ENCODE measurements around the gene OR10V1.

The OR10V1 gene

GRCh38 chr11:59730896-59731565, 17.4 kb upstream of the OR10V1 start:
- Histone ChIP-seq H3K9me3 (ENCODE audit: control insufficient read depth, low read length) (no peaks in the 10 kb centered on the region), H3K9ac (ENCODE audit: low read length) (no peak overlapping the region), H4K8ac (ENCODE audit: low read length) (no peak overlapping the region), H3K79me1 (replicated peaks; ENCODE audit: low read length, poor library complexity, severe bottlenecking) (no peaks in the 10 kb centered on the region), H4K91ac (ENCODE audit: low read length) (no peak overlapping the region), H2BK12ac (ENCODE audit: low read length in 2 of 2) (no peak overlapping the region), H3K36me3 (ENCODE audit: control insufficient read depth in 1 of 2, insufficient read depth in 2 of 2, low read depth in 1 of 2, low read length in 2 of 2) (no peaks in the 10 kb centered on the region), H2BK5ac (ENCODE audit: low read depth, low read length, poor library complexity, severe bottlenecking) (no peak overlapping the region), H2BK15ac (ENCODE audit: low read depth, poor library complexity, severe bottlenecking) (no peak overlapping the region), H3K18ac (ENCODE audit: low read depth in 1 of 2, low read length in 2 of 2) (no peak overlapping the region), H3K14ac (ENCODE audit: low read length in 2 of 2) (no peak overlapping the region), H3K4me3 (ENCODE audit: insufficient read depth in 1 of 2, low read depth in 1 of 2, low read length in 2 of 2) (no peak overlapping the region), H3K4me1 (ENCODE audit: control insufficient read depth, insufficient read depth, low read depth, low read length) (peaks cover 10% of the 10 kb centered on the region), H3K23ac (ENCODE audit: low read length in 2 of 2) (no peak overlapping the region), H2AK5ac (ENCODE audit: low read length, severe bottlenecking) (peak overlapping the region; percentile 94), H2BK120ac (ENCODE audit: low read depth, low read length) (no peak overlapping the region), H3K4me2 (ENCODE audit: low read length, poor library complexity, severe bottlenecking) (no peak overlapping the region), H3K4ac (ENCODE audit: low read depth in 1 of 2, low read length in 2 of 2) (no peak overlapping the region), H2AFZ (ENCODE audit: low read depth, low read length) (no peak overlapping the region), H3K27me3 (ENCODE audit: control insufficient read depth in 1 of 2, insufficient read depth in 1 of 2, low read length in 2 of 2) (no peaks in the 10 kb centered on the region), H3K27ac (ENCODE audit: low read length, poor library complexity, severe bottlenecking) (peak overlapping the region; percentile 98)
- DNase-seq = no peak
- 82% methylated on average over 2 of the region's 2 CpGs for WGBS

GRCh38 chr11:59729834-59730233, 16.2 kb upstream of the OR10V1 start:
- H4K91ac ChIP-seq (ENCODE audit: low read length) = no peak overlapping the region
- DNase-seq = no peak
- H3K4ac ChIP-seq (ENCODE audit: low read depth in 1 of 2, low read length in 2 of 2) = no peak overlapping the region
- no peak overlapping the region for H3K18ac ChIP-seq (ENCODE audit: low read depth in 1 of 2, low read length in 2 of 2)
- H3K79me1 ChIP-seq (replicated peaks; ENCODE audit: low read length, poor library complexity, severe bottlenecking) = no peaks in the 10 kb centered on the region
- H3K36me3 ChIP-seq (ENCODE audit: control insufficient read depth in 1 of 2, insufficient read depth in 2 of 2, low read depth in 1 of 2, low read length in 2 of 2) = no peaks in the 10 kb centered on the region
- no peak overlapping the region for H3K27ac ChIP-seq (ENCODE audit: low read length, poor library complexity, severe bottlenecking)
- no peak overlapping the region for H2BK120ac ChIP-seq (ENCODE audit: low read depth, low read length)
- no peak overlapping the region for H3K14ac ChIP-seq (ENCODE audit: low read length in 2 of 2)
- WGBS = 93% methylated on average over 3 of the region's 5 CpGs
- no peak overlapping the region for H3K4me3 ChIP-seq (ENCODE audit: insufficient read depth in 1 of 2, low read depth in 1 of 2, low read length in 2 of 2)
- no peak overlapping the region for H2BK15ac ChIP-seq (ENCODE audit: low read depth, poor library complexity, severe bottlenecking)
- no peak overlapping the region for H4K8ac ChIP-seq (ENCODE audit: low read length)
- no peaks in the 10 kb centered on the region for H3K27me3 ChIP-seq (ENCODE audit: control insufficient read depth in 1 of 2, insufficient read depth in 1 of 2, low read length in 2 of 2)
- H3K9me3 ChIP-seq (ENCODE audit: control insufficient read depth, low read length) = no peaks in the 10 kb centered on the region
- no peak overlapping the region for H3K23ac ChIP-seq (ENCODE audit: low read length in 2 of 2)
- H3K4me1 ChIP-seq (ENCODE audit: control insufficient read depth, insufficient read depth, low read depth, low read length) = peaks cover 10% of the 10 kb centered on the region
- H2BK12ac ChIP-seq (ENCODE audit: low read length in 2 of 2) = no peak overlapping the region
- H2BK5ac ChIP-seq (ENCODE audit: low read depth, low read length, poor library complexity, severe bottlenecking) = no peak overlapping the region
- no peak overlapping the region for H3K9ac ChIP-seq (ENCODE audit: low read length)
- H2AK5ac ChIP-seq (ENCODE audit: low read length, severe bottlenecking) = no peak overlapping the region
- H2AFZ ChIP-seq (ENCODE audit: low read depth, low read length) = no peak overlapping the region
- no peak overlapping the region for H3K4me2 ChIP-seq (ENCODE audit: low read length, poor library complexity, severe bottlenecking)

- no peak for DNase-seq
- H3K23ac ChIP-seq (ENCODE audit: low read length in 2 of 2) = no peak overlapping the region
- H3K4me1 ChIP-seq (ENCODE audit: control insufficient read depth, insufficient read depth, low read depth, low read length) = peaks cover 10% of the 10 kb centered on the region
- no peak overlapping the region for H3K9ac ChIP-seq (ENCODE audit: low read length)
- H3K27me3 ChIP-seq (ENCODE audit: control insufficient read depth in 1 of 2, insufficient read depth in 1 of 2, low read length in 2 of 2) = no peaks in the 10 kb centered on the region
- 20% methylated on average over 1 of the region's 1 CpG for WGBS
- H3K4ac ChIP-seq (ENCODE audit: low read depth in 1 of 2, low read length in 2 of 2) = no peak overlapping the region
- no peak overlapping the region for H2BK120ac ChIP-seq (ENCODE audit: low read depth, low read length)
- no peak overlapping the region for H3K27ac ChIP-seq (ENCODE audit: low read length, poor library complexity, severe bottlenecking)
- no peak overlapping the region for H3K18ac ChIP-seq (ENCODE audit: low read depth in 1 of 2, low read length in 2 of 2)
- H2BK5ac ChIP-seq (ENCODE audit: low read depth, low read length, poor library complexity, severe bottlenecking) = no peak overlapping the region
- H3K9me3 ChIP-seq (ENCODE audit: control insufficient read depth, low read length) = no peaks in the 10 kb centered on the region
- no peak overlapping the region for H2AK5ac ChIP-seq (ENCODE audit: low read length, severe bottlenecking)
- no peak overlapping the region for H3K4me2 ChIP-seq (ENCODE audit: low read length, poor library complexity, severe bottlenecking)
- H4K8ac ChIP-seq (ENCODE audit: low read length) = no peak overlapping the region
- H2BK15ac ChIP-seq (ENCODE audit: low read depth, poor library complexity, severe bottlenecking) = no peak overlapping the region
- H4K91ac ChIP-seq (ENCODE audit: low read length) = no peak overlapping the region
- no peaks in the 10 kb centered on the region for H3K79me1 ChIP-seq (replicated peaks; ENCODE audit: low read length, poor library complexity, severe bottlenecking)
- H3K14ac ChIP-seq (ENCODE audit: low read length in 2 of 2) = no peak overlapping the region
- no peak overlapping the region for H2AFZ ChIP-seq (ENCODE audit: low read depth, low read length)
- no peak overlapping the region for H3K4me3 ChIP-seq (ENCODE audit: insufficient read depth in 1 of 2, low read depth in 1 of 2, low read length in 2 of 2)
- no peak overlapping the region for H2BK12ac ChIP-seq (ENCODE audit: low read length in 2 of 2)
- no peaks in the 10 kb centered on the region for H3K36me3 ChIP-seq (ENCODE audit: control insufficient read depth in 1 of 2, insufficient read depth in 2 of 2, low read depth in 1 of 2, low read length in 2 of 2)
Observed at GRCh38 chr11:59728913-59729312, 15.3 kb upstream of the OR10V1 start.

- H2AFZ ChIP-seq (ENCODE audit: low read depth, low read length) = no peak overlapping the region
- H2BK15ac ChIP-seq (ENCODE audit: low read depth, poor library complexity, severe bottlenecking) = no peak overlapping the region
- DNase-seq = no peak
Observed at GRCh38 chr11:59728154-59728553, 14.5 kb upstream of the OR10V1 start.

More at GRCh38 chr11:59728154-59728553, 14.5 kb upstream of the OR10V1 start:
- peaks cover 10% of the 10 kb centered on the region for H3K4me1 ChIP-seq (ENCODE audit: control insufficient read depth, insufficient read depth, low read depth, low read length)
- no peak overlapping the region for H3K23ac ChIP-seq (ENCODE audit: low read length in 2 of 2)
- no peaks in the 10 kb centered on the region for H3K27me3 ChIP-seq (ENCODE audit: control insufficient read depth in 1 of 2, insufficient read depth in 1 of 2, low read length in 2 of 2)
- H3K9ac ChIP-seq (ENCODE audit: low read length) = no peak overlapping the region
- no peak overlapping the region for H2BK5ac ChIP-seq (ENCODE audit: low read depth, low read length, poor library complexity, severe bottlenecking)
- H3K36me3 ChIP-seq (ENCODE audit: control insufficient read depth in 1 of 2, insufficient read depth in 2 of 2, low read depth in 1 of 2, low read length in 2 of 2) = no peaks in the 10 kb centered on the region
- no peak overlapping the region for H3K14ac ChIP-seq (ENCODE audit: low read length in 2 of 2)
- H3K18ac ChIP-seq (ENCODE audit: low read depth in 1 of 2, low read length in 2 of 2) = no peak overlapping the region
- no peak overlapping the region for H2BK12ac ChIP-seq (ENCODE audit: low read length in 2 of 2)
- no peak overlapping the region for H2BK120ac ChIP-seq (ENCODE audit: low read depth, low read length)
- no peak overlapping the region for H2AK5ac ChIP-seq (ENCODE audit: low read length, severe bottlenecking)
- H3K79me1 ChIP-seq (replicated peaks; ENCODE audit: low read length, poor library complexity, severe bottlenecking) = no peaks in the 10 kb centered on the region
- no peak overlapping the region for H4K91ac ChIP-seq (ENCODE audit: low read length)
- no peak overlapping the region for H3K4me3 ChIP-seq (ENCODE audit: insufficient read depth in 1 of 2, low read depth in 1 of 2, low read length in 2 of 2)
- WGBS = 75% methylated on average over 1 of the region's 3 CpGs
- no peak overlapping the region for H3K4me2 ChIP-seq (ENCODE audit: low read length, poor library complexity, severe bottlenecking)
- H3K9me3 ChIP-seq (ENCODE audit: control insufficient read depth, low read length) = no peaks in the 10 kb centered on the region
- H3K4ac ChIP-seq (ENCODE audit: low read depth in 1 of 2, low read length in 2 of 2) = no peak overlapping the region
- H4K8ac ChIP-seq (ENCODE audit: low read length) = no peak overlapping the region
- no peak overlapping the region for H3K27ac ChIP-seq (ENCODE audit: low read length, poor library complexity, severe bottlenecking)
